H9 (cell line): ENCODE data around the gene DUSP15. TPM values are rescaled to one million over a fixed set of nuclear protein-coding genes. Genes with fewer than 3 reads are reported as not detected.
A peak's percentile ranks its signal among the peaks of the same experiment; 100 is the strongest.

Experiments
- DNase-seq: peaks from one replicate; pipeline ENCODE4 v3.0.0-alpha.2; 2017
- H2AFZ ChIP-seq: one replicate; pipeline ENCODE4 v1.6.1; 2013; ENCODE audit warnings: mild to moderate bottlenecking, low read length, control low read depth, moderate library complexity
- H2AK5ac ChIP-seq: 2 replicates; pipeline ENCODE4 v1.6.1; 2013; ENCODE audit warnings: low read length, control low read depth, mixed read lengths; ENCODE audit not compliant: insufficient read length
- H2BK120ac ChIP-seq: one replicate; pipeline ENCODE4 v1.6.1; 2013; ENCODE audit warnings: low read depth, mild to moderate bottlenecking, low read length, control low read depth, inconsistent platforms; ENCODE audit not compliant: poor library complexity, severe bottlenecking
- H2BK12ac ChIP-seq: 2 replicates; pipeline ENCODE4 v1.6.1; 2013; ENCODE audit warnings: low read length, control low read depth, mixed read lengths, low read depth; ENCODE audit not compliant: insufficient read length
- H2BK15ac ChIP-seq: 2 replicates; pipeline ENCODE4 v1.6.1; 2013; ENCODE audit warnings: low read depth, low read length, control low read depth
- H2BK20ac ChIP-seq: one replicate; pipeline ENCODE4 v1.6.1; 2013; ENCODE audit warnings: low read depth, mild to moderate bottlenecking, low read length, control low read depth, inconsistent platforms; ENCODE audit not compliant: poor library complexity, severe bottlenecking
- H2BK5ac ChIP-seq: 2 replicates; pipeline ENCODE4 v1.6.1; 2013; ENCODE audit warnings: low read length, control low read depth, mixed read lengths; ENCODE audit not compliant: insufficient read length
- H3K14ac ChIP-seq: 2 replicates; pipeline ENCODE4 v1.6.1; 2013; ENCODE audit warnings: low read length, control low read depth; ENCODE audit not compliant: insufficient read depth
- H3K18ac ChIP-seq: 2 replicates; pipeline ENCODE4 v1.6.1; 2013; ENCODE audit warnings: low read depth, mild to moderate bottlenecking, mixed read lengths, low read length, control low read depth; ENCODE audit not compliant: insufficient read length
- H3K23ac ChIP-seq: 2 replicates; pipeline ENCODE4 v1.6.1; 2013; ENCODE audit warnings: low read length, control low read depth, mixed read lengths, low read depth; ENCODE audit not compliant: insufficient read length
- H3K23me2 ChIP-seq: 2 replicates; pipeline ENCODE4 v1.6.1; 2013; ENCODE audit warnings: low read depth, mild to moderate bottlenecking, mixed read lengths, low read length, control low read depth; ENCODE audit not compliant: insufficient read length, poor library complexity, severe bottlenecking
- H3K27ac ChIP-seq: 2 replicates; pipeline ENCODE4 v1.5.1; 2013; ENCODE audit warnings: low read length, control low read depth, mixed read lengths, low read depth; ENCODE audit not compliant: insufficient read length
- H3K27me3 ChIP-seq: 2 replicates; pipeline ENCODE4 v1.6.1; 2013; ENCODE audit warnings: low read length, control low read depth, inconsistent platforms; ENCODE audit not compliant: insufficient read depth
- H3K4ac ChIP-seq: 2 replicates; pipeline ENCODE4 v1.6.1; 2013; ENCODE audit warnings: low read depth, mild to moderate bottlenecking, control low read depth, inconsistent platforms, low read length, moderate library complexity
- H3K4me1 ChIP-seq: 2 replicates; pipeline ENCODE4 v1.6.1; 2013; ENCODE audit warnings: low read length, control low read depth, inconsistent platforms; ENCODE audit not compliant: insufficient read depth
- H3K4me2 ChIP-seq: 2 replicates; pipeline ENCODE4 v1.6.1; 2013; ENCODE audit warnings: low read length, control low read depth, mixed read lengths; ENCODE audit not compliant: insufficient read length, insufficient read depth
- H3K56ac ChIP-seq: 2 replicates; pipeline ENCODE4 v1.6.1; 2013; ENCODE audit warnings: low read depth, mild to moderate bottlenecking, mixed read lengths, low read length, control low read depth; ENCODE audit not compliant: insufficient read length
- H3K79me1 ChIP-seq: 2 replicates; pipeline ENCODE4 v1.6.1; 2013; ENCODE audit warnings: low read depth, mild to moderate bottlenecking, moderate library complexity, low read length, control low read depth, inconsistent platforms; ENCODE audit not compliant: insufficient read depth, poor library complexity, severe bottlenecking
- H3K79me2 ChIP-seq: 2 replicates; pipeline ENCODE4 v1.6.1; 2013; ENCODE audit warnings: low read length, control low read depth, inconsistent platforms; ENCODE audit not compliant: insufficient read depth
- H3K9ac ChIP-seq: 2 replicates; pipeline ENCODE4 v1.6.1; 2013; ENCODE audit warnings: low read length, control low read depth, mixed read lengths; ENCODE audit not compliant: insufficient read length; ENCODE audit errors: extremely low read depth
- H3K9me3 ChIP-seq: one replicate; pipeline ENCODE4 v1.6.1; 2013; ENCODE audit warnings: low read depth, low read length, inconsistent platforms; ENCODE audit not compliant: control insufficient read depth
- H3T11ph ChIP-seq: one replicate; pipeline ENCODE4 v1.6.1; 2013; ENCODE audit warnings: mild to moderate bottlenecking, low read length, control low read depth, inconsistent platforms
- H4K20me1 ChIP-seq: one replicate; pipeline ENCODE4 v1.6.1; 2013; ENCODE audit not compliant: control insufficient read depth, insufficient read length, insufficient read depth
- H4K5ac ChIP-seq: 2 replicates; pipeline ENCODE4 v1.6.1; 2013; ENCODE audit warnings: low read depth, mild to moderate bottlenecking, mixed read lengths, low read length, control low read depth; ENCODE audit not compliant: insufficient read length
- H4K8ac ChIP-seq: replicated peaks from 2 replicates; pipeline ENCODE4 v1.6.1; 2013; ENCODE audit warnings: low read length, control low read depth, mixed read lengths, low read depth; ENCODE audit not compliant: insufficient read length
- H4K91ac ChIP-seq: 2 replicates; pipeline ENCODE4 v1.6.1; 2013; ENCODE audit warnings: low read depth, mild to moderate bottlenecking, moderate library complexity, mixed read lengths, low read length, control low read depth; ENCODE audit not compliant: insufficient read length
- H3K27ac Mint-ChIP-seq, 3 experiments: 2 replicates in 2 of 3; 3 replicates in 1 of 3; pipeline ENCODE4 v1.8.0; 2020 to 2021; ENCODE audit warnings: mixed read lengths in 3 of 3, mild to moderate bottlenecking in 1 of 3, moderate library complexity in 1 of 3
- H3K27me3 Mint-ChIP-seq: 2 replicates; pipeline ENCODE4 v1.8.0; 2021; ENCODE audit warnings: low read depth, mild to moderate bottlenecking, moderate library complexity, mixed read lengths
- H3K36me3 Mint-ChIP-seq, 3 experiments: 2 replicates in 2 of 3; 3 replicates in 1 of 3; pipeline ENCODE4 v1.8.0; 2020 to 2021; ENCODE audit warnings: low read depth in 3 of 3, mixed read lengths in 3 of 3; ENCODE audit not compliant: insufficient read depth in 1 of 3
- H3K4me1 Mint-ChIP-seq, 2 experiments: 2 replicates each; pipeline ENCODE4 v1.8.0; 2020; ENCODE audit warnings: mixed read lengths in 2 of 2
- H3K4me3 Mint-ChIP-seq, 2 experiments: 2 replicates in 1 of 2; 3 replicates in 1 of 2; pipeline ENCODE4 v1.8.0; 2020 to 2021; ENCODE audit warnings: mild to moderate bottlenecking in 2 of 2, mixed read lengths in 2 of 2, moderate library complexity in 1 of 2
- H3K9me3 Mint-ChIP-seq, 2 experiments: 2 replicates in 1 of 2; 3 replicates in 1 of 2; pipeline ENCODE4 v1.8.0; 2020; ENCODE audit warnings: mild to moderate bottlenecking in 2 of 2, mixed read lengths in 2 of 2, moderate library complexity in 1 of 2
- CTCF ChIP-seq: fragments of 200-600 bp; sonication (generic); conservative IDR thresholded peaks from 3 replicates; pipeline ENCODE4 v1.8.0; 2021; ENCODE audit warnings: antibody characterized with exemption, mild to moderate bottlenecking
- WGBS: extraction: QIAGEN DNeasy Blood & Tissue Kit; methylation state at CpG from one replicate; pipeline ENCODE4 v1.1.7; 2013; ENCODE audit warnings: missing lambda C conversion rate, low lambda C conversion rate, mixed read lengths; ENCODE audit not compliant: insufficient read length; ENCODE audit errors: extremely low coverage; 5-methylcytosine and 5-hydroxymethylcytosine counted together
- total RNA-seq: library from RNA; stranded (reverse); gene quantifications from 2 replicates; pipeline ENCODE4 v1.2.1, GENCODE V29; 2021

Gene DUSP15
- total RNA-seq, 1 experiment from 2014 or later = 5.6 TPM

DNA sequence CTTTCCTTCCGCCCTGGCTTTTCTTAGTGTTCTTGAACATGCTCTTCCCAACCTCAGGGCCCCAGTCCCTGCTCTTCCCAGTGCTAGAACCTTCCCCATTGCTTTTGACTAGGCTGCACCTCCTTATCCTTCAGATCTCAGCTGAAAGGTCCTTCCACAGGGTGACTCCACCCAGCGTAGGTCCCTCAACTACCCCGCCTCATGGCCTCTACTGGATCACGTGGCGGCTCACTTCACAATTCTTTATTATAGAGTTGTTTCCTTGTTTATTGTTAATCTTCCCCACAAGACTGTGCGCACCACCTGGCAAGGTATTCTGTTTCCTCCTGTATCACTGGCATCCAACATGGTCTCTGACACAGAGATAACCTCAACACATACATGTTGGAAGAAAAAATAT lies 31.3 kb upstream of the DUSP15 start:
- Histone ChIP-seq H4K5ac (no peak overlapping the region), H2BK12ac (no peak overlapping the region), H2BK20ac (no peak overlapping the region), H2BK15ac (no peak overlapping the region), H2BK120ac (no peak overlapping the region), H4K20me1 (no peaks in the 10 kb centered on the region), H3K79me1 (no peaks in the 10 kb centered on the region), H3K4me1 (no peaks in the 10 kb centered on the region; the same call in 1 of the 2 replicates), H2AFZ (no peak overlapping the region), H3K4ac (no peak overlapping the region), H4K8ac (no peak overlapping the region), H4K91ac (no peak overlapping the region), H3K18ac (no peak overlapping the region), H2BK5ac (no peak overlapping the region), H3K27ac (no peak overlapping the region), H3K56ac (no peak overlapping the region), H3K23ac (no peak overlapping the region), H3K27me3 (no peaks in the 10 kb centered on the region), H3T11ph (no peak overlapping the region), H3K9ac (no peak overlapping the region), H3K9me3 (no peaks in the 10 kb centered on the region), H2AK5ac (no peak overlapping the region), H3K4me2 (no peak overlapping the region), H3K79me2 (no peaks in the 10 kb centered on the region), H3K23me2 (peaks cover 3% of the 10 kb centered on the region), H3K14ac (no peak overlapping the region)
- Mint-ChIP-seq H3K4me3 (no peak overlapping the region), H3K27me3 (peaks cover 2% of the 10 kb centered on the region; the same call in 1 of the 2 replicates), H3K9me3 (no peaks in the 10 kb centered on the region), H3K27ac (no peak overlapping the region), H3K4me1 (peaks cover 30 to 38% of the 10 kb centered on the region in 2 experiments), H3K36me3 (no peaks in the 10 kb centered on the region)
- peak; percentile 12 for DNase-seq
- no CpG with 5 or more reads among the region's 6 CpGs for WGBS
- TF ChIP-seq CTCF = no peak
